K562 (cell line): Measurements from ENCODE around the gene TMEM116. TPM values are rescaled to one million over a fixed set of nuclear protein-coding genes. Genes with fewer than 3 reads are reported as not detected.

Source experiments
- ATAC-seq: fragments of 200-7000 bp; cut with Tn5 transposase; 3 replicates; pipeline ENCODE4 v1.9.1; 2020; ENCODE audit warnings: moderate library complexity
- BruUV-seq: library from RNA; stranded (reverse); fragments of 400-500 nt; replicated peaks from 2 replicates; lab custom pipeline; 2021; lab: Mats Ljungman, UMichigan
- CTCF ChIA-PET: fragments of 300-600 bp; formaldehyde crosslinking; extraction: SDS; loops from one replicate; lab custom pipeline; 2021; ENCODE audit warnings: low intra/inter-chr PET ratio; lab: Yijun Ruan, JAX
- POLR2A ChIA-PET: fragments of 300-600, 350-650 bp; sonication (Branson Sonifier 250); formaldehyde crosslinking; extraction: SDS; loops from one replicate; lab custom pipeline; 2021; ENCODE audit warnings: antibody characterized with exemption, inconsistent platforms; lab: Yijun Ruan, JAX
- DNase-seq, 4 experiments: peaks; one replicate each; pipeline versions ENCODE4 v3.0.0 to v3.0.0-alpha.2; 2011 to 2018; ENCODE audit warnings: low spot score in 3 of 4, mixed read lengths in 3 of 4; ENCODE audit errors: extremely low read depth in 1 of 4
- FAIRE-seq: peaks from 2 replicates; lab custom pipeline; 2011; peaks lifted over from hg19 to GRCh38; lab: Jason Lieb, UNC
- H2AFZ ChIP-seq: 2 replicates; pipeline ENCODE4 v1.6.0; 2011; ENCODE audit warnings: low read depth, low read length, control low read depth, inconsistent platforms
- H3K27ac ChIP-seq: fragments of 200-600 bp; 3 replicates; pipeline ENCODE4 v1.8.0; 2011; ENCODE audit warnings: low read depth, mild to moderate bottlenecking, control low read depth, inconsistent platforms, low read length, moderate library complexity, mixed read lengths; ENCODE audit errors: extremely low read depth
- H3K27me3 ChIP-seq, 2 experiments: fragments of 300-600 bp in 1 of 2; 2 replicates in 1 of 2; 3 replicates in 1 of 2; pipeline versions ENCODE4 v1.6.0 to v1.8.0; 2011; ENCODE audit warnings: inconsistent platforms in 2 of 2, low read length in 2 of 2, mild to moderate bottlenecking in 1 of 2, mixed read lengths in 1 of 2, moderate library complexity in 1 of 2; ENCODE audit not compliant: control insufficient read depth in 2 of 2, insufficient read depth in 2 of 2
- H3K36me3 ChIP-seq: fragments of 300-600 bp; 3 replicates; pipeline ENCODE4 v1.8.0; 2011; ENCODE audit warnings: mild to moderate bottlenecking, low read length, inconsistent platforms; ENCODE audit not compliant: control insufficient read depth, insufficient read depth
- H3K4me1 ChIP-seq, 2 experiments: fragments of 200-600 bp in 1 of 2; replicated peaks in 1 of 2; 2 replicates in 1 of 2; 3 replicates in 1 of 2; pipeline versions ENCODE4 v1.5.1 to v1.8.0; 2011; ENCODE audit warnings: inconsistent platforms in 2 of 2, low read length in 2 of 2, mild to moderate bottlenecking in 1 of 2, mixed read lengths in 1 of 2, moderate library complexity in 1 of 2; ENCODE audit not compliant: control insufficient read depth in 2 of 2, insufficient read depth in 2 of 2
- H3K4me2 ChIP-seq: 2 replicates; pipeline ENCODE4 v1.6.1; 2011; ENCODE audit warnings: low read length, control low read depth, inconsistent platforms, mixed read lengths; ENCODE audit not compliant: insufficient read depth
- H3K4me3 ChIP-seq: fragments of 200-600 bp; sonication (generic), shearing (Covaris generic); 2 replicates; pipeline ENCODE4 v1.5.1; 2016; ENCODE audit warnings: control low read depth, inconsistent platforms
- H3K79me2 ChIP-seq: fragments of 200-600 bp; 3 replicates; pipeline ENCODE4 v1.8.0; 2011; ENCODE audit warnings: low read length, inconsistent platforms; ENCODE audit not compliant: control insufficient read depth, insufficient read depth
- H3K9ac ChIP-seq, 2 experiments: 2 replicates each; pipeline versions ENCODE4 v1.6.0 to v1.6.1; 2011; ENCODE audit warnings: low read depth in 2 of 2, low read length in 2 of 2, control low read depth in 1 of 2, inconsistent platforms in 1 of 2, mild to moderate bottlenecking in 1 of 2, mixed read lengths in 1 of 2; ENCODE audit not compliant: insufficient read depth in 1 of 2
- H3K9me1 ChIP-seq: one replicate; pipeline ENCODE4 v1.6.0; 2011; ENCODE audit warnings: inconsistent platforms, mild to moderate bottlenecking, low read length, moderate library complexity; ENCODE audit not compliant: control insufficient read depth, insufficient read depth
- H3K9me3 ChIP-seq: replicated peaks from 2 replicates; pipeline ENCODE4 v1.5.1; 2011; ENCODE audit warnings: low read depth, low read length, inconsistent platforms; ENCODE audit not compliant: control insufficient read depth, insufficient read depth
- H4K20me1 ChIP-seq: replicated peaks from 2 replicates; pipeline ENCODE4 v1.6.1; 2011; ENCODE audit warnings: low read length, inconsistent platforms, mixed read lengths; ENCODE audit not compliant: control insufficient read depth, insufficient read depth
- CAMTA2 ChIP-seq: fragments of 250-450 bp; sonication (Bioruptor Pico); conservative IDR thresholded peaks from 2 replicates; pipeline ENCODE4 v1.5.1; 2022
- GTF2A2 ChIP-seq: IDR thresholded peaks from 2 replicates; pipeline ENCODE4 v1.6.1; 2016; ENCODE audit warnings: mild to moderate bottlenecking, missing genetic modification characterization, missing compliant biosample characterization
- MXI1 ChIP-seq: IDR thresholded peaks from 2 replicates; pipeline ENCODE4 v1.6.1; 2011; ENCODE audit warnings: low read depth, mild to moderate bottlenecking, improper control_type of control experiment, low read length
- NFXL1 ChIP-seq: fragments of 450-650 bp; formaldehyde crosslinking; IDR thresholded peaks from 2 replicates; pipeline ENCODE4 v1.4.0; 2021; ENCODE audit warnings: mild to moderate bottlenecking
- PPARD ChIP-seq: fragments of 250-450 bp; sonication (Bioruptor Pico); IDR thresholded peaks from 2 replicates; pipeline ENCODE4 v1.8.0; 2022; ENCODE audit warnings: inconsistent platforms, mild to moderate bottlenecking, moderate library complexity
- WGBS: fragments of 100-300 bp; shearing (Covaris generic); methylation state at CpG from one replicate; pipeline ENCODE4 v1.1.6; 2016; ENCODE audit warnings: low coverage, mixed read lengths; ENCODE audit not compliant: insufficient coverage; ENCODE audit errors: missing lambda C conversion rate; 5-methylcytosine and 5-hydroxymethylcytosine counted together
- in situ Hi-C: fragments of 300-500 bp; cut with MboI; formaldehyde crosslinking; loops from 4 replicates; pipeline ENCODE4 v1.15.0; 2018; ENCODE audit warnings: inconsistent platforms, mixed read lengths
- intact Hi-C: fragments of 100-400 bp; cut with micrococcal nuclease; formaldehyde crosslinking; loops from 2 replicates; pipeline ENCODE4 v1.14.2; 2022
- polyA plus RNA-seq, 8 experiments: library from polyadenylated mRNA; depleted of rRNA in 4 of 8; stranded (reverse) in 5 of 8; unstranded in 3 of 8; fragments of >200 nt; fragmentation: Nextera tagmentation in 2 of 8; fragmentation: Illumina TruSeq in 1 of 8; extraction: Ambion mirVana in 2 of 8; extraction: Trizol in 1 of 8; gene quantifications; 2 replicates each; pipeline versions ENCODE4 v1.2.1 to v1.2.3, GENCODE V29; 2011 to 2014; ENCODE audit warnings: inconsistent platforms in 1 of 8, missing spikeins in 1 of 8
- total RNA-seq, 7 experiments: library from RNA; depleted of rRNA in 6 of 7; stranded (reverse); fragments of >200 nt in 6 of 7; fragmentation: Illumina TruSeq in 2 of 7; extraction: Trizol in 2 of 7; gene quantifications; 2 replicates each; pipeline versions ENCODE4 v1.2.1 to v1.2.3, GENCODE V29; 2011 to 2021; ENCODE audit warnings: low replicate concordance in 1 of 7
- TF ChIP-seq, protein P1 (sequence below): fragments of 250-450 bp; sonication (Bioruptor Pico); IDR thresholded peaks from 2 replicates; pipeline ENCODE4 v1.8.0; 2021; ENCODE audit warnings: borderline replicate concordance, mild to moderate bottlenecking, moderate library complexity; ENCODE audit not compliant: poor library complexity, severe bottlenecking
- TF ChIP-seq, protein P2 (sequence below), 2 experiments: IDR thresholded peaks; 2 replicates each; pipeline ENCODE4 v1.6.1; 2011; ENCODE audit warnings: borderline replicate concordance in 1 of 2, control low read depth in 1 of 2, low read depth in 1 of 2, low read length in 1 of 2, mild to moderate bottlenecking in 1 of 2, mixed read lengths in 1 of 2, moderate library complexity in 1 of 2; ENCODE audit not compliant: insufficient read depth in 1 of 2, insufficient read length in 1 of 2, poor library complexity in 1 of 2, severe bottlenecking in 1 of 2; ENCODE audit errors: extremely low read depth in 1 of 2

The TMEM116 gene
- total and polyA plus RNA-seq, 9 of the 15 experiments (the other 6 are each of a cell fraction or from before 2014, with no cell fraction given): 5.2 to 78.6 (median 13.9) TPM

DNA sequence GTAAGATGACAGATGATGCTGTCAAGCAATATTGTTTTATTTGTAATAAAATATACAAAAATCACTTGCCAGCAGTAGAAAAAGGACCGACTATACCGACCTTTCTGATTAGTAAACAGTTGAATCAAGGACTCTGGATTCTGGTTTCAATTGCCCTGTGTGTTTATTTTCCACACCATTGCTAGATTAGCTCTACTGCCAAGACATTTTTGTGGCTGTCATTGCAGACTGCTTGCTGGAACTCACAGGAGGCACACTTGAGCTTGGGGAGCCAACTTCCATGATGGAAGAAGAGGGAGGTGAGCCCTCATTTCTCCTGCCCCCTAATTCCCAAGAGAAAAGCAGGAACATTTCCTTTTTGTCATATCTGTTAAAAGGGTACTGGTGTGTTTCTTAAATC is 119.7 kb downstream of the TMEM116 start:
- CTCF ChIA-PET: no interaction called here
- POLR2A ChIA-PET: interaction anchor here (0.6 kb wide), 1 partner anchor 22 kb away, joined by 3 read pairs; no protein-coding TSS in a partner anchor
- 93% methylated on average over 2 of the region's 2 CpGs for WGBS

More for the DNA sequence above, 119.7 kb downstream of the TMEM116 start:
- TF ChIP-seq NFXL1 (CRISPR knock-in tag): no peak
- no peak for TF ChIP-seq MXI1
- TF ChIP-seq PPARD (CRISPR knock-in tag): no peak
- TF ChIP-seq GTF2A2 (tag): no peak
- TF ChIP-seq, protein P1, sequence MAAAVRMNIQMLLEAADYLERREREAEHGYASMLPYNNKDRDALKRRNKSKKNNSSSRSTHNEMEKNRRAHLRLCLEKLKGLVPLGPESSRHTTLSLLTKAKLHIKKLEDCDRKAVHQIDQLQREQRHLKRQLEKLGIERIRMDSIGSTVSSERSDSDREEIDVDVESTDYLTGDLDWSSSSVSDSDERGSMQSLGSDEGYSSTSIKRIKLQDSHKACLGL (CRISPR knock-in tag): no peak
- TF ChIP-seq CAMTA2: no peak
- TF ChIP-seq, protein P2, sequence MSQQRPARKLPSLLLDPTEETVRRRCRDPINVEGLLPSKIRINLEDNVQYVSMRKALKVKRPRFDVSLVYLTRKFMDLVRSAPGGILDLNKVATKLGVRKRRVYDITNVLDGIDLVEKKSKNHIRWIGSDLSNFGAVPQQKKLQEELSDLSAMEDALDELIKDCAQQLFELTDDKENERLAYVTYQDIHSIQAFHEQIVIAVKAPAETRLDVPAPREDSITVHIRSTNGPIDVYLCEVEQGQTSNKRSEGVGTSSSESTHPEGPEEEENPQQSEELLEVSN (IDR thresholded peaks at IDR 0.05; ENCODE audit: borderline replicate concordance in 1 of 2, extremely low read depth in 1 of 2, insufficient read depth in 1 of 2, insufficient read length in 1 of 2, low read depth in 1 of 2, low read length in 1 of 2, poor library complexity in 1 of 2, severe bottlenecking in 1 of 2): no peak
- peaks cover 2% of the 10 kb centered on the region for H3K9me1 ChIP-seq
- no peaks in the 10 kb centered on the region for H3K9me3 ChIP-seq
- FAIRE-seq: no peak
- intact Hi-C loops (no loop called here), in situ Hi-C loops (no loop called here)
- no peak overlapping the region for H3K9ac ChIP-seq
- DNase-seq: no peak
- no peak for ATAC-seq
- H4K20me1 ChIP-seq: no peaks in the 10 kb centered on the region
- peaks cover 79% of the 10 kb centered on the region for H3K36me3 ChIP-seq
- no peak overlapping the region for H2AFZ ChIP-seq
- BruUV-seq: no TSS peak
- H3K79me2 ChIP-seq: no peaks in the 10 kb centered on the region
- no peak overlapping the region for H3K27ac ChIP-seq
- H3K27me3 ChIP-seq: no peaks in the 10 kb centered on the region
- H3K4me3 ChIP-seq: no peak overlapping the region
- H3K4me1 ChIP-seq: no peaks in the 10 kb centered on the region
- no peak overlapping the region for H3K4me2 ChIP-seq
